HG02938 (cell line): Measurements from ENCODE around the gene C1QTNF12.
"Not testable (repeated sequence)": the region's sequence is repeated elsewhere in the genome, so short reads cannot be mapped to it uniquely, and the experiment has no call there.

Experiments
- ATAC-seq: cut with Tn5 transposase; IDR thresholded peaks from one replicate; pipeline ENCODE4 v1.9.1; 2021; ENCODE audit warnings: mild to moderate bottlenecking, moderate library complexity; ENCODE audit not compliant: unreplicated experiment

Gene C1QTNF12

GRCh38 chr1:1200876-1201810 lies 45.4 kb downstream of the C1QTNF12 start:
- ATAC-seq, result no peak

- no peak for ATAC-seq
Observed at GRCh38 chr1:1199961-1200875, 46.3 kb downstream of the C1QTNF12 start.

GRCh38 chr1:1199141-1199960 lies 47.2 kb downstream of the C1QTNF12 start:
- ATAC-seq, result no peak

- no peak for ATAC-seq
Observed at GRCh38 chr1:1198423-1199140, 47.9 kb downstream of the C1QTNF12 start.

- ATAC-seq, result no peak
Observed at GRCh38 chr1:1197551-1198422, 48.7 kb downstream of the C1QTNF12 start.

- ATAC-seq, result no peak
Observed at GRCh38 chr1:1197188-1197500, 49.4 kb downstream of the C1QTNF12 start.

GRCh38 chr1:1196431-1197187 lies 49.9 kb downstream of the C1QTNF12 start:
- no peak for ATAC-seq

- ATAC-seq, result not testable (repeated sequence)
Observed at GRCh38 chr1:1195726-1196125, 50.8 kb downstream of the C1QTNF12 start.

- ATAC-seq, result no peak
Observed at GRCh38 chr1:1194723-1195122, 51.8 kb downstream of the C1QTNF12 start.
